PFSK-1 (cell line): Measurements from ENCODE around the gene SUPT20HL2.
A peak's percentile ranks its signal among the peaks of the same experiment; 100 is the strongest.

Source experiments
- FOXP2 ChIP-seq: optimal IDR thresholded peaks from 2 replicates; pipeline ENCODE3; 2011; ENCODE audit warnings: borderline replicate concordance, control low read depth, inconsistent platforms; ENCODE audit not compliant: insufficient read depth; ENCODE audit errors: extremely low read length, extremely low read depth
- POLR2AphosphoS5 ChIP-seq: IDR thresholded peaks from 2 replicates; pipeline ENCODE4 v1.6.1; 2012; ENCODE audit warnings: low read depth, mild to moderate bottlenecking, control low read depth, low read length, moderate library complexity
- REST ChIP-seq, 2 experiments: IDR thresholded peaks; 2 replicates each; pipeline versions ENCODE4 v1.6.1 to v1.8.0; 2011 to 2012; ENCODE audit warnings: low read depth in 2 of 2, low read length in 2 of 2, control low read depth in 1 of 2, inconsistent platforms in 1 of 2, mild to moderate bottlenecking in 1 of 2, moderate library complexity in 1 of 2; ENCODE audit not compliant: insufficient read depth in 1 of 2
- SIN3A ChIP-seq: IDR thresholded peaks from 2 replicates; pipeline ENCODE4 v1.6.1; 2012; ENCODE audit warnings: mild to moderate bottlenecking, low read length, moderate library complexity, borderline replicate concordance; ENCODE audit not compliant: insufficient read depth
- TAF1 ChIP-seq: IDR thresholded peaks from 2 replicates; pipeline ENCODE4 v1.6.1; 2012; ENCODE audit warnings: low read length, control low read depth, borderline replicate concordance; ENCODE audit not compliant: insufficient read depth

SUPT20HL2 gene

GRCh38 chrX:24282381-24283126, 31.3 kb downstream of the SUPT20HL2 start:
- no peak for TF ChIP-seq TAF1
- TF ChIP-seq REST (IDR thresholded peaks at IDR 0.05; ENCODE audit: insufficient read depth in 1 of 2, low read depth in 2 of 2, low read length in 2 of 2) = peak in 1 of 2 experiments; percentile 40; a peak in 1 of 4 replicates

- TF ChIP-seq TAF1 (no peak), SIN3A (no peak), REST (IDR thresholded peaks at IDR 0.05; ENCODE audit: insufficient read depth in 1 of 2, low read depth in 2 of 2, low read length in 2 of 2) (no peak), POLR2AphosphoS5 (no peak), FOXP2 (no peak)
These were observed 36.5 kb downstream of the SUPT20HL2 start for GRCh38 chrX:24277405-24277804.

- TF ChIP-seq REST (IDR thresholded peaks at IDR 0.05; ENCODE audit: insufficient read depth in 1 of 2, low read depth in 2 of 2, low read length in 2 of 2) (no peak), TAF1 (no peak), FOXP2 (no peak), POLR2AphosphoS5 (no peak), SIN3A (no peak)
These were observed 37.9 kb downstream of the SUPT20HL2 start for GRCh38 chrX:24276015-24276414.

GRCh38 chrX:24271262-24271661, 42.6 kb downstream of the SUPT20HL2 start:
- TF ChIP-seq TAF1 (no peak), SIN3A (no peak), POLR2AphosphoS5 (no peak), FOXP2 (no peak), REST (IDR thresholded peaks at IDR 0.05; ENCODE audit: insufficient read depth in 1 of 2, low read depth in 2 of 2, low read length in 2 of 2) (no peak)

- TF ChIP-seq POLR2AphosphoS5 (no peak), SIN3A (no peak), REST (IDR thresholded peaks at IDR 0.05; ENCODE audit: insufficient read depth in 1 of 2, low read depth in 2 of 2, low read length in 2 of 2) (no peak), TAF1 (no peak), FOXP2 (no peak)
These were observed 45.1 kb downstream of the SUPT20HL2 start for GRCh38 chrX:24268786-24269185.
